GM18498 (cell line): ENCODE measurements around the gene LONRF2.
A peak's percentile ranks its signal among the peaks of the same experiment; 100 is the strongest.
"Not testable (repeated sequence)": the region's sequence is repeated elsewhere in the genome, so short reads cannot be mapped to it uniquely, and the experiment has no call there.

Source experiments
- ATAC-seq: cut with Tn5 transposase; IDR thresholded peaks from one replicate; pipeline ENCODE4 v1.9.1; 2021; ENCODE audit warnings: mild to moderate bottlenecking, moderate library complexity; ENCODE audit not compliant: unreplicated experiment

The LONRF2 gene

DNA sequence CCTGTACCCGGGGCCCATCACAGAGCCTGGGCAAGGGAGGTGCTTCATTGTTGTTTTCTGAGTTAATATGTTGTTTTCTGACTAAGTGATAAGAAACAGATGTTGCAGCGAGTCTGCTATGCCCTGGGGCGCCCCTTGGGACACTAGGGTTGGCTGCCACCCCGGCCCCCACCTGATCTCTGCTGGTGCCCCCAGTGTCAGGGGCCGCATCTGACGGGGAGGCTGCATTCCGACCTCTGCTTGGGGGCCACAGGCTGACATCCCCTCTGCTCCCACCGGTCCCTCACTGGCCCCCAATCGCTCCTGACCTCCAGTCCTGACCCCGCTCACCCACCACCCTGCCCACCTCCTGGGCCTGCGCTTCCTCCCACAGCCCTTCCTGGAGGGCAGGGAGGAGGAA, 65.9 kb downstream of the LONRF2 start:
- ATAC-seq: no peak

DNA sequence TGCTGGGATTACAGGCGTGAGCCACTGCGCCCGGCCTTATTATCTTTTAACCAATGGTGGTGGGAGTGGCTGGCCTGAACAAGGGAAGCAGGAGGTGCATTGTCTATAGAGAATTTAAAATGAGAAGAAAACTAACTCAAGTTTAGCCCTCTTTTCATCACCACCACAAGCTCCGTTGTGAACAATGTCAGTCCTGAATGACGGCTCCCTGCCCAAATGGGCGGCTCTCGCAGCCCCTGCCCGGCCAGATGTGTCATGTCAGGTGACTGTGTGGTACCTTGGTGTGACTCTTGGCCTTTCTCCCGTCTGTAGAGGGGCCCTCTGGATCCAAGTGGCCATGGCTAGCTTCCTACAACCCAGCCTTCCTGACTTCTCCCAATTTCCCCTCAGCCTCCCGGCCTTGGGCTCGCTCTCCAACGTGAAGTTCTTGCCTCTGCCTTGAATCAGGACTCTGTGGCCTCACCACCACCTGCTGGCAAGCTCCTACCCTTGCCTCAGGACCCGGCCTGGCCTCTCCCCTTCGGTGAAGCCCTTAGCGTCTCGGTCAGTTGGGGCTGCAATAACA, 67.6 kb downstream of the LONRF2 start:
- no peak for ATAC-seq

DNA sequence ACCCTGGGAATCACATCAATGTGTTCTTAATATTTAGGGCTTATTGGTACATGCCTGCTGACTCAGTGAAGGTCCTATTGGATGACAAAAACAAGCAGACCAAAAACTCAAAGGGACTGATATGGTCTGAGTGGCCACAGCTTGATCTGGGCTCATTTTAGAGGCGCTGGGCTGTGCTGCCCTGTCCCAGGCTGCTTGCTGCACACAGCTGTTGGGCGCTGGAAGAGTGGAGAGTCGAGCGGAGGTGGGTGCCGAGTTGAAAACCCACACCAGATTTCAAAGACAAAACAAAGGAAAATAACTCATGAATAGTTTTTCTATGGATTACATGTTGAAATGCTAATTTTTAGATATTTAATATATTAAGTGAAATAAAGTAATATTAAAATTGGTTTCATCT, 68.5 kb downstream of the LONRF2 start:
- no peak for ATAC-seq

DNA sequence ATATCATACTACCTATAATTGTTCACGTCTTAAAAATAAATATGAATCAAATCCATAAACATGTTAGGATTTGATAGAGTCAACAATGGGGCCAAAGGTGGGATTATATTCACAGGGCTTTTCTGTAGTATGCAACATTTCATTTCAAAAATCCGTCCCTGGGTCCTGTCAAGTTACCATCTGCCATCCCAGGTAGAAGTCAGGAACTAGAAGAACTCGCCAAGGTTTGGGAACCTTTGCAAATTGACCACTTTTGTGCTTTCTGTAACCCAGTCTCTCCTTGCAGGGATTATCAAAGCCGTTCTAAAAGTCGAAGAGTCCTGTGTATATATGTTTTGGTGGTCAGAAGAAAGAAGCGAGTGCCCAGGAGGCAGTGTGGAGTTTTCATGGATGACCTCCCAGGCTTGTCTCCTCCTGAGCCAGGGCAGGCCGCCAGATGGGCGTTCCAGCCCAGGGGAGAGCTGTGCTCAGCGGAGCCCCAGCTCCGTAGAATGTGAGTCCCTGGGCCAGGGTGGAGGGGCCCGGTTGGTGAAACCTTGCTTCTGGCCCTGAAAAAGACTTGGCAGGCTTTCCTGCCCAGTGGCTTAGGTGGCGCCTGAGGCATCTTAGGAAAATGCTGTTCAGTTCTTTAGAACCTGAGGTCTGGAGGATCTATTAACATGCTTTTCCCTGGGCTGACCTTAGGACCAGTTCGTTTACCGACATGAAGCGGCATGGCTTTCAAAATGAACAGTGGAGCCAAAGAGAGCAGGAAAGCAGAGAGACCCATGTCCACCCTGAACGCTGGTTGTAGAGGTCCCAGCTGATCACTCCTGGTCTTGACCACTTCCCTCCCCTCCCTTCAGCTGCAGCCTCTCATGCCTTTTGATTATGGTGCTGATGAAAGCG, 69.2 kb downstream of the LONRF2 start:
- no peak for ATAC-seq

DNA sequence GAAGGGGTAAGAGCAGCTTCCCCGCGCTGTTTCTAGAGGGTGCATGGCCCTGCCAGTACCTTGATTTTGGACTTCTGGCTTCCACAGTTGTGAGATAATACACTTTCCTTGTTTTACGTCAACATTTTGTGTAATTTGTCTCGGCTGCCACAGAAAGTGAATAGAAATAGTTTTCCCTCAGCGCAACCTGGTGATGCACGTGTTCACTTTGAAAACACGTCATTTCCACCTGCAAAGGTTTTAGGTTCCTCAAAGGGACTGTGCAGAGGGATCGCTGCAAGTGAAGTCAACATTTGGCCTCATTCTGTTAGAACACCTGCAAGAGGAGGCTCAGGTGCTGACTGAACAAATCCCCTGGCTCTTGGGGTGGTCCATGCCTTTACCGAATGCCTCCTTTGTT, 71.7 kb downstream of the LONRF2 start:
- ATAC-seq: no peak

DNA sequence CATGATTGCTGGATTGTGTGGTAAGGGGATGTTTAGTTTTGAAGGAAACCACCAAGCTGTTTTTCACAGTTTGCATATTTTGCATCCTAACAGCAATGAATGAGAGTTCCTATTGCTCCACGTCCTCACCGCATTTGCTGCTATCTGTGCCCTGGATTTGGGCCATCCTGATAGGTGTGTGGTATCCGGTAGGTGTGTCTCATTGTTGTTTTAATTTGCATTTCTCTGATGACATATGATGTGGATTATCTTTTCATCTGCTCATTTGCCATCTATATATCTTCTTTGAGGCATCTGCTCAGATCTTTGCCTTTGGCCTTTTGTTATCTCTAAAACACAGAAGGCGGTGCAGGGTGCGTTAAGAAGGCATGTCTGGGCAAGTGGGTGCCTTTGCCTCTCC, 73.3 kb downstream of the LONRF2 start:
- ATAC-seq: no peak

DNA sequence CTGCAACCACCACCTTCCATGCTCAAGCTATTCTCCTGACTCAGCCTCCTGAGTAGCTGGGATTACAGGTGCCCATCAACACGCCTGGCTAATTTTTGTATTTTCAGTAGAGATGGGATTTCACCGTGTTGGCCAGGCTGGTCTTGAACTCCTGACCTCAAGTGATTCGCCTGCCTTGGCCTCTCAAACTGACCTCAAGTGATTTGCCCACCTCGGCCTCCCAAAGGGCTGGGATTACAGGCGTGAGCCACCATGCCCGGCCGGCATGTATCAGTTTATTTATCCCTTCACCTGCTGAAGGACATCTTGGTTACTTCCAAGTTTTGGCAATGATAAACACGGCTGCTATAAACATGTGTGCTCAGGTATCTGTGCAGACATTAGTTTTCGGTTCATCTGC, 73.7 kb downstream of the LONRF2 start:
- not testable (repeated sequence) for ATAC-seq

DNA sequence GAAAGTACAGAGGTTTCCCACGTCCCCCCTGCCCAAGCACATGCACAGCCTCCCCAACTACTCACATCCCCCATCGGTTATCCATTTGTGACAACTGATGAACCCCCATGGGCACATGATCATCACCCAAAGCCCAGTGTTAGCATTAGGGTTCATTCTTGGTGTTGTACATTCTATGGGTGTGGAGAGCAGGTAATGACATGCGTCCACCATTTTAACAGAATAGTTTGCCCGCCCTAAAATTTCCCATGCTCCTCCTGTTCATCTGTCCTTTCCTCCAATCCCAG, 74.3 kb downstream of the LONRF2 start:
- peak; percentile 45 for ATAC-seq

DNA sequence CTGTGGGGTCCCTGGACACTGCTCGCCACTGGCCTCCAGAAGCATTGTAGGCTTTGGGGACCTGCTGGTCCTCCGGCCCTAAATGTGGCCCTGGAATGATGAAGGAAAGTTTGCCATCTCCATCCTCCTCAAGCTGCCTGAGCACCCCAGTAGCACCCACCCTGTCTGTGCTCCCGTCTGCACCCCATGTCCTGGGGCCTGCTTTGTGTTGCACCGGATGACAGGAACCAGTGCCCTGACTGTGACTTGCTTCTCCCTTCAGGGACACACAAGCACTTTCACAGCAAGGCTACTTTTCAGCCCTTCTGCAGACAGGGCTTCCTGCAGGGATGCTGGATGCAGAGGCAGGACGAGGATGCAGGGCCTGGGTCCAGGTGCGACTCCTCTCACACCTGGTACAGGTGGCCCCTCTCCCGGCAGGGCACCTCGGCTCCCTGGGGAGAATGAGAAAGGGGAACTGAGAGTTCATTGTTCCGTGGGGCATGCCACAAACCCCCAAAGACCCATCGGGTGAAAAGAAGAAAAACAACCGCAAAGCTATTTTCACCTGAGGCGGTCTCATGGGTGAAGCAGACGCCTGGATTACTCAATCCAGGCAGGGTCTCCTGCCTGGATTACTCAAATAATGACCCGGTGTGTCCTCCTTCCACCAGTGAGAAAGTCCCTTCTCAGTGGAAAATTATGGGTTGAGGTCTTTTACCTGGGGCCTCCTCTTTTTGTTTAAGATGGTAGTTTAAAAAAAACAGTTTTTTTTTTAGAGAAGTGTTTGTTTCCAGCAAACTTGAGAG, 74.9 kb downstream of the LONRF2 start:
- ATAC-seq: peak; percentile 82

DNA sequence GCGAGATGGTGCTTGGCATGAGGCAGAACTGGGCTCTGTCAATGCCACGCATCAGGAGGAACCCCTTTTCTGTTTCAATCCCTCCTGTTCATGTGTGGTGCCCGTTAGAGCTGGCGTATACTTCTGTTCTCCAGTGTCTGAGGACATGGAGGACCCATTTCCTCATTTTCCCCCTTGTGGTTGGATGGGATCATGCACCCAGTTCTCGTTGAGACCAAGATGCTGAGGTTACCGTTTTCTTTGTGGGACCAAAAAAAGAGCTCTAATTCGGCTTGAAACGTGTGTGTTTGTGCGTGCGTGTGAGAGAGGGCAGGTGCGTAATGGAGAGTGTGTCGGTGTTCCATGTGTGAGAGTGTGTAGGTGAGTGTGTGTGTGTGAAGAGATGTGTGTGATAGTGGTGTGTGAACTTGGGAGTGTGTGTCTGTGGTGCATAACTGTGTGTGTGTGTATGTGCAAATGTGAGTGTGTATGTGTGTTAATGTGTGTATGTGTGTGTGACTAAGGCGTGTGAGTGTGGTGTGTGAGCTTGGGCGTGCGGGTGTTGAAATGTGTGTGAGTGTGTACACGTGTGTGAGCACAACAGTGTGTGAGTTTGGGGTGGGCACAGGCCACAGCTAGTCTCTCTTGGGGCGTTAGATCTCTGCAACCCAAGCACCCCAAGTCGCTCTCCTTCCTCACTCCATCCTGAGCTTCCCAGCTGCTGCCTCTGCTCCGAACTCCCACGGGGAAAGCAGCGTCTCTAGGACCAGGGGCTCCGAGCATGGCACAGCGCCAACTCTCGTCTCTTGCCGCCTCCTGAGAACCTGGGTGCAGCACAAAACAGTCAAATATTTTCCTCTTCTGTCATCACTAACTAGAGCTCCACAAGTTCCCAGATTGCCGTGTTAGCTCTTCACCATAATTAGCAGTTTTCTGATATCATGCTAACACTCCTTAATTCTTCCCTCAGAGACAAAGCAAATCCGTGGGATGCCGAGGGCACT, 75.8 kb downstream of the LONRF2 start:
- no peak for ATAC-seq

DNA sequence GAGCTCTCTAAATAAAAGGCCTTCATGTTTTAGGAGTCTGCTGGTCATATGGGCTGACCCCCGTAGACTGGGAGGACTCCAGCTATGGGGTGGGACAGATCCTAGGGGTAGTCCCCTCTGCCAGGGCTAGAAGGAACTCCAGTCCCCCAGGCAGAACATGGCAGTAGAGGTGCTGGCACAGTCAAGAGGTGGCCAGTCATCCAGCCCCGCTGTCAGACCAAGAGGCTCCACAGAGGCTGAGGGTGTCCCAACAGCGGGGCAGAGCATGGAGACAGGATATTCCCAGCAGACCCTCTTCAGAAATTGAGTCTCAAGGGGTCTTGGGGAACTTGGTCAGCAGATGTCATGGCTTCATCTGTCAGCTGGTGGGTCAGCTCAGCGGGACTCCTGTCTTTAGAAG, 76.6 kb downstream of the LONRF2 start:
- ATAC-seq: no peak

DNA sequence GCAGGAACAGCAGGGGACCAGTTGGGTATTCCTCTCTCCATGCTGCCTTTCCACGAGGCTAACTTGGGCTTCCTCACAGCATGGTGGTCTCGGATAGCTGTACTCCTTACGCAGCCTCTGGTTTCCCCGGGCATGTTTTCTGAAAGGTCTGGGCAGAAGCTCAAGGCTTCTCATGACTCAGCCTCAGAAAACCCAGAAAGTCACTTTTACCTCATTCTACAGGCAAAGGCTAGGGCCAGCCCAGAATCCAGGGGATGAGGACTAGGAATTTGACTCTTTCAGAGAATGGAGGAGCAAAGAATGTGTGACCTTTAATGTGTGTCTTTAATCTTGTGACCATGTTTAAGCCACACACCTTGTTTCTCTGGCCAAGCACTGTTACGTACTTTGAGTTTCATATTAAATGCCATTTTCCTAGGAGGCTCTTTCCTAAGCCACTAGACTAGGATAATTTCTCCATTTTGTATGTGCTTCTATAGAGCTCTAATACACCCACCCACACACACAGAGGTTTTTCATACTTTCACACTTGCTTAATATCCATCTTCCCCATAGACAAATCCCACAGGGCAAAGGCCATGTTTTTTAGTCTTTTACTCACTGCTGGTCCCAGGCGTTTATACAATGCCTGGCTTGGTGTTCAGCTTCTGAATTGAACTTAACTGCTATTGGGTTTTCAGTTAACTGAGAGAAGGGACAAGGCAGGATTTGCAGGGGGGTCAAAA, 77.3 kb downstream of the LONRF2 start:
- no peak for ATAC-seq

DNA sequence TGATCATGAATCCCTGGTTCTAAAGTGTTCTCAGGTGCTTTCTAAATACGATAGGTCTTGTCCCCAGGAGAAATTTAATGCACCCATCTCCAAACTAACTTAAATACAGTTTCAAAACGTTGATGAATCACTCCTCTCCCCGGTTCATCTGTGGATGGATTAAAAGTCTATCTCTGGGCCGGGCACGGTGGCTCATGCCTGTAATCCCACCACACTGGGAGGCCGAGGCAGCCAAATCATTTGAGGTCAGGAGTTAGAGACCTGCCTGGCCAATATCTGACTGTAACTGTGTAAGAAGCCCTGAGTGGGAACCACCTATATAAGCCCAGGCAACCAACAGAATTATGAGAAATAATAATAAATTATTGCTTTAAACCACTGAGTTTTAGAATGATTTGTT, 78.7 kb downstream of the LONRF2 start:
- no peak for ATAC-seq

DNA sequence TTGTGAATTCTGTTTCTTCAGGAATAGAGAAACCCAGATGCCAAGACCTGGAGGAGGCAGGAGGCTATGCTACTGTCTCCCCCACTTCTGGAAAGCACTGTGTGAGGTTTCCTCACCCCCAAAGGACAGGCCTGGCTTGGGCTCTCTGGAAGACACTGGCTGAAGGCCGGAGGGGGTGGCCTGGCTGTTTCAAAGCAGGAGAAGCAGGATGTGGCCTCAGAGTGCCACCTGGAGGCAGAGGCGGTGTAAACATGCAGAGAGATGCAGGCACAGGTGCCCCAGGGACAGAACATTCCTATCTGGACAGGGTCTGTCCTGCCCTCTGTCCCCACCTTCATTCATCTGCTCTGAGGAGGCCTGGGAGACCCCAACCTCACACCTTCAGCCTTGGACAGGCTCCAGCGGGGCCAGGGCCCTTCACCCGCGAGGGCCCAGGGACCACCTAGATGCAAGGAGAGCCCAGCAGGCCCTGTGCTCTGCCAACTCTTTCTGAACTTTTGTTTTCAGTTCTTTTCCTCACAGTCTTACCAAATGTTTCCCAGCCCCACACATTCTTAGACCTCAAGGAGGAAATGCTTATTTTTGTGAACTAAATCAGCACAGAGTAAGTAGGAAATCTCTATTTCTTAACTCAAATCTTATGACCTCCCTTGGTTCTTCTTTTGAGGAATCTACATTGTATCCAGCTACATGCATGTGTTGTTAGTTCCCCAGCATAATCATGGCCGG, 79.2 kb downstream of the LONRF2 start:
- peak; percentile 45 for ATAC-seq

DNA sequence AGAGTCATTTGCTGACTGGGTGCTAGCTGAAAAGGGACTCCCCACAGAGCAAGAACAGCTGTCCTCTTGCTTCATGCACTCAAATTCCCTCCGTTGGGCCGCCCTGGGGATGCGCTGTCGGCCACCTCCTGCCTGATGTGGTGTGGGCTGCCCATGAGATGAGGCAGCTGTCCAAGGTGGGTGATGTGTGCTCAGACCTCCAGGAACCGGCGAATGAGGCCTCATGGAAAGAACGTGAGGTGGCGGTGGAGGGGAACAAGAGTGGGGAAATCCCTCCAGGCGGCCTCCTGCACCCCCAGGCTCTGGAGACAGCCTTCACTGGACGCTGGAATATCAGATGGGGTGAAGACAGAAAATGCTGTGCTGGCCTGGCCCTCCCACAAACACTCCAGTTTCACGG, 79.8 kb downstream of the LONRF2 start:
- ATAC-seq: no peak

DNA sequence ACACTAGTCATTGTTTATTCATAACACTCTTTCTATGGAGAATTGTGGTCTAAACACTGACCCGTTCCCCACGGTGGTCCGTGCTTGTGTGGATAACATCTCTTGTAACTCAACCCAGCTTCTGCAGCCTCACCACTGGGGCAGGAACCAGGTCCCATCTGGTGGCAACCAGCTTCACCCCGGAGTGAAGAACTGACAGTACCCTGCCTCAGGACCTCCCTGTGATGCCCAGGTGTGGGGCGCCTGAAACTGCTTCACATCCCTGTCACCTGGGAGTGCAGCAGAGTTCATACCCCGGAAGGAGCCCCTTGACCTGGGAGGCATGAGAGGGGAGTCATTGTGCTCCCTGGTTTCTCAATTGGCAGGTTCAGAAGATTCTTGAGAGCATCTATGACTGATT, 81.1 kb downstream of the LONRF2 start:
- no peak for ATAC-seq

DNA sequence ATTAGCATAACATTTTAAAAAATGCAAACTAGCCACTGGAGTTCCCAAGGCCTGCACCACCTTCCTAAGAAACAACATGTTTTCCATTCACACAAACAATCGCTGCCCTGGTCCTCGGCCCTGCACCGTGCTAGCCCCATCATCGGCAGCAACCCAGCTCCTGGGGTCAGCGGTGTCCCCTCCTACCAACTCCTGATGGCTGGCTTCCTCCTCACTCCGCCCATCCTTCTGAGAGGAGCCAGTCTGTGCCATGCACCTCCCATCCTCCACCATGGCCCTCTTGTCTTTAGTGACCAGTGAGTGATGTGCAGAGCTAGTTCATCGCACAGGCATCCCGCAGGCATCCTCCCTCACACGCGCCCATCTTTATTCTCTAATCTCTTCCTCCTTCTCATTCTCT, 81.9 kb downstream of the LONRF2 start:
- ATAC-seq: no peak

DNA sequence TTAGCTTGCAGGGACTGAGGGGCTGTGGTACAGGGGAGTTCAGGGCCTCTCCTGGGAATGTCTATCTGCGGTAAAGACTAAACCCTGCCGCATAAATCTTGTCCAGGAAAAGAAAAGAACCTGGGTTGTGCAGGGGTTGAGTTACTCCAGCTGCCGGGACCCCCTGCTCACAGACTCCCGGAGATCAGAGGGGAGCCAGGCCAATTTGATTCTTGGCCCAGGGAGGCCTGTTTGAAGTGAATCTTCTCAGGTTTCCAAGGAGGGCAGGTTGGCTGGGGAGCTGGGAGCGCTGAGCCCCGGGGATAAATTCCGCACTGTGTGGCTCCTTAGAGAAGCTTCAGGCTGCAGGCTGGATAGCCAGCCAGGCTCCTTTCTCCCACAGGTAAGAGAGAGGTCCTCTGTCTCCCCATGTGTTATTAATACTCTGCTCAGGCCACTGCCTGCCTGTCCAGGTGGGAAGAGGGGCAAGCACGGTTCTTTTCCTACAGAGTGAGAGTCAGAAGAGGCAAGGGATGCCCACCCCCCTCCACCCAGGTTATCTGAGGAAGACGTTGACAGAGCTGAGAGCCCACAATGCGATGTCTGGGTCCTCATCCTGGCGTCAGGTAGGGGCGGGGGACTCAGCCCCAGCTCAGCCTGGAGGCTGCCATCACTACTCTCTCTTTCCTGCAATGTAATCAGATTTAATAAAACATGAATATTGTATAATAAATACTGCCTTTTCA, 82.7 kb downstream of the LONRF2 start:
- ATAC-seq: no peak

DNA sequence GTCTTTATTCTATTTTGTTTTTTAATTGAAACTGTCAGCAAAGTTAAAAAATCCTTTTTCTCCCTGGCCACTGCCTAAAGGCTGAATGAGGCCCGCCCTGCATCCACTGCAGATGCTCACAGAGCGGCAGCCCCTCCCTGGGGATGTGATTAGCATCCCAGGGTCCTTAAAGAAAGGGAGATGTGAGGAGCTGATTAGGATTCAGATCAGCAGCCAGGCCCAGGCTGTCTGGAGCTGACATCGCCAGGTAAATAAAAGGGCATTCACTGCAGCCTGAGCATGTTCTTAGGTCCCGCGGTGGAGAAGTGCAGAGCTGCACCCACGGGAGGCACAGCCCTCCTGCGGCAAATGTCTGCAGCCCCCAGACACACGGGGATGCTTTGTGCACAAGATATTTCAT, 83.8 kb downstream of the LONRF2 start:
- no peak for ATAC-seq
